ENCODE results near the gene MLX. TPM values are rescaled to one million over a fixed set of nuclear protein-coding genes. Genes with fewer than 3 reads are reported as not detected.
"Not testable (repeated sequence)": the region's sequence is repeated elsewhere in the genome, so short reads cannot be mapped to it uniquely, and the experiment has no call there.

MLX gene
- total RNA-seq, 2 experiments from 2014 or later = 42.7 to 45.9 TPM

GRCh38 chr17:42547001-42547461 lies 19.9 kb upstream of the MLX start:
- CTCF ChIA-PET = interaction anchor here (1.4 kb wide), 1 partner anchor 18 kb away, joined by 3 read pairs; no protein-coding TSS in a partner anchor
- ATAC-seq (no peak), DNase-seq (no peak)
- Mint-ChIP-seq H3K36me3 (ENCODE audit: low read depth) (no peaks in the 10 kb centered on the region), H3K9me3 (no peaks in the 10 kb centered on the region), H3K27ac (no peak overlapping the region), H3K27me3 (no peaks in the 10 kb centered on the region), H3K4me1 (ENCODE audit: low read depth) (peaks cover 14% of the 10 kb centered on the region), H3K4me3 (no peak overlapping the region)
- POLR2A ChIA-PET = no interaction called here
- TF ChIP-seq, protein P1, sequence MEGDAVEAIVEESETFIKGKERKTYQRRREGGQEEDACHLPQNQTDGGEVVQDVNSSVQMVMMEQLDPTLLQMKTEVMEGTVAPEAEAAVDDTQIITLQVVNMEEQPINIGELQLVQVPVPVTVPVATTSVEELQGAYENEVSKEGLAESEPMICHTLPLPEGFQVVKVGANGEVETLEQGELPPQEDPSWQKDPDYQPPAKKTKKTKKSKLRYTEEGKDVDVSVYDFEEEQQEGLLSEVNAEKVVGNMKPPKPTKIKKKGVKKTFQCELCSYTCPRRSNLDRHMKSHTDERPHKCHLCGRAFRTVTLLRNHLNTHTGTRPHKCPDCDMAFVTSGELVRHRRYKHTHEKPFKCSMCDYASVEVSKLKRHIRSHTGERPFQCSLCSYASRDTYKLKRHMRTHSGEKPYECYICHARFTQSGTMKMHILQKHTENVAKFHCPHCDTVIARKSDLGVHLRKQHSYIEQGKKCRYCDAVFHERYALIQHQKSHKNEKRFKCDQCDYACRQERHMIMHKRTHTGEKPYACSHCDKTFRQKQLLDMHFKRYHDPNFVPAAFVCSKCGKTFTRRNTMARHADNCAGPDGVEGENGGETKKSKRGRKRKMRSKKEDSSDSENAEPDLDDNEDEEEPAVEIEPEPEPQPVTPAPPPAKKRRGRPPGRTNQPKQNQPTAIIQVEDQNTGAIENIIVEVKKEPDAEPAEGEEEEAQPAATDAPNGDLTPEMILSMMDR (IDR thresholded peaks at IDR 0.05) = no peak
- intact Hi-C loops (cut with micrococcal nuclease) = no loop called here

DNA sequence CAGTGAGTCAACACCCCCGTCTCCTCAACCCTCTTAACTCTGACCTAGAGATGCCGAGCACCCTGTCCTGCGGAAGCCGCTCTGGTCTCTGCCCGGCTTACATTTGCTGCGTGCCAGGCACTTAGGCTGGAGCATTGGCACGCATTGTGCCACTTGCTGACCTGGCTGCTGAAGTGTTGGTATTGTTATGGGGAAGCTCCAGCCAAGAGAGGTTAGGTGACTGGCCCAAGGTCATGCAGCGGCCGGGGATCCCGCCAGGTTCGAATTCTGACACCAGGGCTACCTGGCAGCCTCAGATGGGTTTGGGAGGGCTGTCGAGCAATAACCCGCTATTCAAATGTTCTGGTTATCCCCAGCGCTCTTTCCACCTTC lies 19.2 kb upstream of the MLX start:
- no peak overlapping the region for H3K27ac Mint-ChIP-seq
- POLR2A ChIA-PET = interaction anchor here (1.7 kb wide), 1 partner anchor 12 kb away, joined by 5 read pairs; the partner anchor contains the start of gene NAGLU
- H3K36me3 Mint-ChIP-seq (ENCODE audit: low read depth) = no peaks in the 10 kb centered on the region
- ATAC-seq = no peak
- intact Hi-C loops (cut with micrococcal nuclease) = no loop called here
- DNase-seq = no peak
- TF ChIP-seq, protein P1 (IDR thresholded peaks at IDR 0.05) = no peak
- no peak overlapping the region for H3K4me3 Mint-ChIP-seq
- CTCF ChIA-PET = interaction anchor here (0.8 to 1.5 kb wide), 4 partner anchors 11 to 116 kb away, joined by 3 to 11 read pairs (median 4); partner anchors contain the start of gene NAGLU
- H3K27me3 Mint-ChIP-seq = no peaks in the 10 kb centered on the region
- no peaks in the 10 kb centered on the region for H3K9me3 Mint-ChIP-seq
- H3K4me1 Mint-ChIP-seq (ENCODE audit: low read depth) = peaks cover 14% of the 10 kb centered on the region

DNA sequence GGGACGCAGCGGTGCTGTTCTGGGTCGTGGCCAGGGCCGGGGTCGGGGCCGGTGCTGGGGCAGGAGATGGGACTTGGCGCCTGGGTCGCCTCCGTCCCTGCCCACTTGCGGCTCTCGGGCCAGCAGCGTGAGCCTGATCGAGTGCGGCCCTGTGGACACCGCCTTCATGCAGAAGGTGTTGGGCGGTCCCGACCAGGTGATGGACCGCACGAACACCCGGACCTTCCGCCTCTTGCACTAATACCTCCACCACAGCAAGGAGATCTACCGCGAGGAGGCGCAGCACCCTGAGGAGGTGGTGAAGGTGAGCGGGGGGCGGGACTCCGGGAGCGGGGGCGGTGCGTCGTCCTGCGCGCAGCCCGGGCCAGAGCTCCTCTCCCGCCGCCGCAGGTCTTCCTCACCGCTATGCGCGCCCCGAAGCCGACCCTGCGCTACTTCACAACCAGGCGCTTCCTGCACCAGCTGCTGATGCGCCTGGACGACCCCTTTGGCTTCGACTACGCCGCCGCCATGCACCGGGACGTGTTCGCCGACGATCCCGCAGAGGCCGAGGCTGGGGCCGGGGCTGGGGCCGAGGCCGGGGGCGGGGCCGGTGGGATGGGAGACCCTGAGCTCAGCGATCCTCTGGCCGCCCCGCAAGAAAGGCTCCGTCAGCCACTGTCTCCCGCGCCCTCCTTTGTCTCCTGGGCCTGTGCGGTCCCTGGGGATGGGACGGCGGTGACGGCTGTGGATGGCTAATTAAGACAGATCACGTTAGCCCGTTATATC lies 18.6 kb upstream of the MLX start:
- H3K4me3 Mint-ChIP-seq = peak overlapping the region; percentile 35
- ATAC-seq = peak; percentile 91
- no peaks in the 10 kb centered on the region for H3K9me3 Mint-ChIP-seq
- TF ChIP-seq, protein P1 (IDR thresholded peaks at IDR 0.05) = peak; percentile 75
- no peaks in the 10 kb centered on the region for H3K27me3 Mint-ChIP-seq
- peaks cover 2% of the 10 kb centered on the region for H3K36me3 Mint-ChIP-seq (ENCODE audit: low read depth)
- POLR2A ChIA-PET = interaction anchor here (1.2 to 1.7 kb wide), 2 partner anchors 12 to 18 kb away, joined by 3 to 5 read pairs; partner anchors contain the start of gene NAGLU
- H3K4me1 Mint-ChIP-seq (ENCODE audit: low read depth) = peaks cover 14% of the 10 kb centered on the region
- intact Hi-C loops (cut with micrococcal nuclease) = no loop called here
- CTCF ChIA-PET = interaction anchor here (0.7 to 1.5 kb wide), 11 partner anchors 11 to 388 kb away, joined by 3 to 11 read pairs (median 3); partner anchors contain the start of genes HCRT and NAGLU
- no peak overlapping the region for H3K27ac Mint-ChIP-seq
- peak; percentile 91 for DNase-seq

- no peak overlapping the region for H3K27ac Mint-ChIP-seq
- POLR2A ChIA-PET = interaction anchor here (1.2 to 1.7 kb wide), 2 partner anchors 13 to 19 kb away, joined by 3 to 5 read pairs; partner anchors contain the start of gene NAGLU
Measured at GRCh38 chr17:42548993-42549755, 17.7 kb upstream of the MLX start.

DNA sequence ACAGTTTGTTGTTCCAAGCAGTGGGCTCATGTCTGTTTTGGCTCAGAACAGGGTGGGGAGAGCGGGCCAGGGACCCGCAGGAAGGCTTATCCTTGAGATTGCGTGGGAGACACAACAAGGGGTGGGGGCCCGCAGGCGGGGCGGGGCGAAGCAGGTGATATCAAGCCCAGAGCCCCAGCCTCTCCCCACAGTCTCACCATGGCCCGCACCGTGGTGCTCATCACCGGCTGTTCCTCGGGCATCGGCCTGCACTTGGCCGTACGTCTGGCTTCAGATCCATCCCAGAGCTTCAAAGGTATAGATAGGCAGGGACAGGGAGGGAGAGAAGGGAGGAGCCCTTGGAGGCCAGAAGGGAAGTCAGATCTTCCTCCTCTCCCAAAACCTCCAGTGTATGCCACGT lies 14.2 kb upstream of the MLX start, which contains the start of gene HSD17B1:
Gene HSD17B1, plus strand, starts transcription at position 188 of the 400 bp plus-strand sequence. Its CDS starts 11 bp downstream, at position 199.
- H3K9me3 Mint-ChIP-seq; H3K36me3 Mint-ChIP-seq (ENCODE audit: low read depth); intact Hi-C loops (cut with micrococcal nuclease); H3K27me3 Mint-ChIP-seq; ATAC-seq; DNase-seq: not testable (repeated sequence)
- H3K4me1 Mint-ChIP-seq (ENCODE audit: low read depth) = peaks cover 22% of the 10 kb centered on the region
- peak within 1 kb of the TSS; percentile 85 for H3K27ac Mint-ChIP-seq
- H3K4me3 Mint-ChIP-seq = peak within 1 kb of the TSS; percentile 91
- POLR2A ChIA-PET = interaction anchor here (0.5 kb wide), 1 partner anchor 590 kb away, joined by 3 read pairs; no protein-coding TSS in a partner anchor
- CTCF ChIA-PET = interaction anchor here (1.0 kb wide), 1 partner anchor 111 kb away, joined by 3 read pairs; no protein-coding TSS in a partner anchor

More at GRCh38 chr17:42548993-42549755, 17.7 kb upstream of the MLX start:
- Mint-ChIP-seq H3K4me1 (ENCODE audit: low read depth) (peaks cover 14% of the 10 kb centered on the region), H3K4me3 (peak overlapping the region; percentile 29), H3K9me3 (no peaks in the 10 kb centered on the region), H3K27me3 (no peaks in the 10 kb centered on the region), H3K36me3 (ENCODE audit: low read depth) (peaks cover 2% of the 10 kb centered on the region)
- TF ChIP-seq, protein P1 (IDR thresholded peaks at IDR 0.05) = no peak
- DNase-seq = no peak
- intact Hi-C loops (cut with micrococcal nuclease) = no loop called here
- no peak for ATAC-seq
- CTCF ChIA-PET = interaction anchor here (0.7 to 1.5 kb wide), 8 partner anchors 10 to 388 kb away, joined by 3 to 11 read pairs (median 3); partner anchors contain the start of genes HCRT and NAGLU
